Keratinocyte (primary cell): Measurements from ENCODE around the gene COMT. TPM values are rescaled to one million over a fixed set of nuclear protein-coding genes. Genes with fewer than 3 reads are reported as not detected.

Experiments
- DNase-seq: peaks from one replicate; pipeline ENCODE4 v3.0.0-alpha.2; 2011; ENCODE audit warnings: low read depth, missing footprints, low spot score
- FAIRE-seq: peaks from 2 replicates; lab custom pipeline; 2011; peaks lifted over from hg19 to GRCh38; lab: Jason Lieb, UNC
- H2AFZ ChIP-seq: 2 replicates; pipeline ENCODE4 v1.6.0; 2012; ENCODE audit warnings: low read length, control low read depth, inconsistent platforms; ENCODE audit not compliant: control insufficient read depth
- H3K27ac ChIP-seq: 2 replicates; pipeline ENCODE4 v1.5.1; 2011; ENCODE audit warnings: low read length; ENCODE audit not compliant: control insufficient read depth, insufficient read depth
- H3K27me3 ChIP-seq: 3 replicates; pipeline ENCODE4 v1.6.0; 2011; ENCODE audit warnings: low read length; ENCODE audit not compliant: control insufficient read depth, insufficient read depth; ENCODE audit errors: extremely low read depth
- H3K36me3 ChIP-seq, 2 experiments: 2 replicates in 1 of 2; 3 replicates in 1 of 2; pipeline ENCODE4 v1.5.1; 2011; ENCODE audit warnings: low read length in 2 of 2, mild to moderate bottlenecking in 1 of 2; ENCODE audit not compliant: control insufficient read depth in 2 of 2, insufficient read depth in 2 of 2; ENCODE audit errors: extremely low read depth in 1 of 2
- H3K4me1 ChIP-seq: 3 replicates; pipeline ENCODE4 v1.5.1; 2011; ENCODE audit warnings: low read length; ENCODE audit not compliant: control insufficient read depth, insufficient read depth; ENCODE audit errors: extremely low read depth
- H3K4me2 ChIP-seq: 3 replicates; pipeline ENCODE4 v1.6.0; 2011; ENCODE audit warnings: low read depth, low read length; ENCODE audit not compliant: control insufficient read depth, insufficient read depth; ENCODE audit errors: extremely low read depth
- H3K4me3 ChIP-seq, 3 experiments: fragments of 200-600 bp in 1 of 3; sonication (generic) in 1 of 3; 2 replicates in 2 of 3; 3 replicates in 1 of 3; pipeline ENCODE4 v1.5.1; 2011 to 2016; ENCODE audit warnings: low read length in 3 of 3, mild to moderate bottlenecking in 3 of 3, control low read depth in 2 of 3, inconsistent platforms in 1 of 3, low read depth in 1 of 3, mixed read lengths in 1 of 3, mixed run types in 1 of 3, moderate library complexity in 1 of 3; ENCODE audit not compliant: control insufficient read depth in 2 of 3, insufficient read depth in 2 of 3; ENCODE audit errors: extremely low read depth in 1 of 3
- H3K79me2 ChIP-seq: 2 replicates; pipeline ENCODE4 v1.6.0; 2012; ENCODE audit warnings: low read length; ENCODE audit not compliant: control insufficient read depth, insufficient read depth
- H3K9ac ChIP-seq: 3 replicates; pipeline ENCODE4 v1.6.0; 2011; ENCODE audit warnings: low read length; ENCODE audit not compliant: control insufficient read depth, insufficient read depth; ENCODE audit errors: extremely low read depth
- H3K9me1 ChIP-seq: 3 replicates; pipeline ENCODE4 v1.6.0; 2011; ENCODE audit warnings: low read length; ENCODE audit not compliant: control insufficient read depth, insufficient read depth; ENCODE audit errors: extremely low read depth
- H3K9me3 ChIP-seq: 2 replicates; pipeline ENCODE4 v1.5.1; 2012; ENCODE audit warnings: low read depth, low read length; ENCODE audit not compliant: control insufficient read depth
- H4K20me1 ChIP-seq: 3 replicates; pipeline ENCODE4 v1.6.0; 2011; ENCODE audit warnings: low read length; ENCODE audit not compliant: control insufficient read depth, insufficient read depth; ENCODE audit errors: extremely low read depth
- CTCF ChIP-seq, 3 experiments: IDR thresholded peaks in 1 of 3; conservative IDR thresholded peaks in 1 of 3; optimal IDR thresholded peaks in 1 of 3; 2 replicates in 2 of 3; 3 replicates in 1 of 3; pipeline versions ENCODE3 to v1.5.1; 2011; ENCODE audit warnings: low read length in 3 of 3, mild to moderate bottlenecking in 3 of 3, moderate library complexity in 2 of 3, control low read depth in 1 of 3, inconsistent platforms in 1 of 3; ENCODE audit not compliant: insufficient read depth in 2 of 3; ENCODE audit errors: extremely low read depth in 1 of 3
- EZH2 ChIP-seq: IDR thresholded peaks from one replicate; pipeline ENCODE4 v1.6.1; 2012; ENCODE audit warnings: inconsistent platforms, mild to moderate bottlenecking, low read length, moderate library complexity
- dilution Hi-C: fragments of 300-500 bp; cut with MboI; formaldehyde crosslinking; loops from one replicate; pipeline ENCODE4 v1.7.0; 2020; ENCODE audit warnings: low sequenced_read_pairs; ENCODE audit not compliant: extremely low pct_ligation_motif_present
- polyA plus RNA-seq, 5 experiments: library from polyadenylated mRNA; depleted of rRNA in 3 of 5; stranded (reverse) in 3 of 5; stranded (forward) in 1 of 5; unstranded in 1 of 5; fragments of >200 nt; gene quantifications; 1 replicate in 1 of 5; 2 replicates in 3 of 5; 3 replicates in 1 of 5; pipeline versions ENCODE4 v1.2.1 to v1.2.3, GENCODE V29; 2011 to 2012; ENCODE audit warnings: missing spikeins in 2 of 5, low read depth in 1 of 5, low replicate concordance in 1 of 5

Gene COMT
- polyA plus RNA-seq, 1 donor (not counting 4 experiments of a cell fraction or from before 2014, with no cell fraction given) = 139 TPM

DNA sequence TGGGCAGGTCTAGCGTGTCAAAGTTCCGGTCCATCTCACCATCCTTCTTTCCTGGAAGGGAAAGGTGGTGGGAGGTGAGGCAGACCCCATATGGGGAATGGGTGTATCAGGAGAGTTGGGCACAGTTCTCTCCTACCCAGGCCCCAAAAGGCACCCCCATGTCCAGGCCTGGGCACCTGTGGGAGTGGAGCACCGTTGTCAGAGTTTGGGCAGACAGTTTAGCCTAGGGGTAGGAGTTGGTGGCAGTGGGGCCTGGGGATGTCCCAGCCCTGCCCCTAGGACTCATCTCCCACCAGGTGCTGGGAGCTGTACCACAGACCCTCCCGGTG is 34.1 kb downstream of the COMT start:
- peaks cover 7 to 8% of the 10 kb centered on the region in 2 experiments for H3K36me3 ChIP-seq
- peaks cover 3% of the 10 kb centered on the region for H3K9me1 ChIP-seq
- H3K27me3 ChIP-seq = no peaks in the 10 kb centered on the region
- H3K9ac ChIP-seq = no peak overlapping the region
- H4K20me1 ChIP-seq = peaks cover 5% of the 10 kb centered on the region
- no peak overlapping the region for H3K27ac ChIP-seq
- no peaks in the 10 kb centered on the region for H3K9me3 ChIP-seq
- TF ChIP-seq CTCF (optimal IDR thresholded peaks at IDR 0.05 in 1 of 3, IDR thresholded peaks at IDR 0.05 in 1 of 3, conservative IDR thresholded peaks at IDR 0.05 in 1 of 3; ENCODE audit: extremely low read depth in 1 of 3, insufficient read depth in 2 of 3, low read length in 3 of 3) = no peak
- no peak for TF ChIP-seq EZH2
- no peak for FAIRE-seq
- peaks cover 18% of the 10 kb centered on the region for H3K4me1 ChIP-seq
- H3K79me2 ChIP-seq = no peaks in the 10 kb centered on the region
- H3K4me3 ChIP-seq = no peak overlapping the region
- H2AFZ ChIP-seq = no peak overlapping the region
- no peak for DNase-seq
- H3K4me2 ChIP-seq = no peak overlapping the region
- dilution Hi-C loops = no loop called here

DNA sequence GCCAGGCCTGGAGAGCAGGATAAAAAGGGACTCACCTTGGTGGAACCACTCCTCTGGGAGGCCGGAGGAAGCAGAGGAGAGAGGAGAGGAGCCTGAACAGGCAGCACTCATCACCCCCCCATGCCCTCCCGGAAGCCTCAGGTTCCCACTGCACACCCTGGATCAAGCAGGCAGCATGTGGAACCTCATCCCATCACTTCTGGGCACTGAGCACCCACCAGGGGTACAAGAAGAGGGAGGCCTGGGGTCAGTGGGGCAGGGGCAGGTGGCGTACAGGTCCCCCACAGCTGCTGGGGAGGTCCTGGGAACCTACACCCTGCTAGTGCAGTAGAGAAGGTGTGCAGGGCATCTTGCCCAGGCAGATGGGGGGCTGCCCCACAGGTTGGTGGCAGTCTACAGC is 35.1 kb downstream of the COMT start:
- H3K4me2 ChIP-seq = no peak overlapping the region
- H3K27ac ChIP-seq = no peak overlapping the region
- H3K36me3 ChIP-seq = peaks cover 0 to 8% of the 10 kb centered on the region in 2 experiments
- no peak overlapping the region for H3K9ac ChIP-seq
- TF ChIP-seq CTCF (optimal IDR thresholded peaks at IDR 0.05 in 1 of 3, IDR thresholded peaks at IDR 0.05 in 1 of 3, conservative IDR thresholded peaks at IDR 0.05 in 1 of 3; ENCODE audit: extremely low read depth in 1 of 3, insufficient read depth in 2 of 3, low read length in 3 of 3) = no peak
- no peak for TF ChIP-seq EZH2
- H3K9me1 ChIP-seq = peaks cover 3% of the 10 kb centered on the region
- H3K9me3 ChIP-seq = no peaks in the 10 kb centered on the region
- no peak for DNase-seq
- no peak overlapping the region for H2AFZ ChIP-seq
- H3K27me3 ChIP-seq = no peaks in the 10 kb centered on the region
- peaks cover 5% of the 10 kb centered on the region for H4K20me1 ChIP-seq
- no peaks in the 10 kb centered on the region for H3K79me2 ChIP-seq
- FAIRE-seq = no peak
- peaks cover 18% of the 10 kb centered on the region for H3K4me1 ChIP-seq
- no peak overlapping the region for H3K4me3 ChIP-seq
- dilution Hi-C loops = no loop called here
